Esophagus squamous epithelium (tissue), 5 donors: ENCODE data around the gene RNF7. TPM values are rescaled to one million over a fixed set of nuclear protein-coding genes. Genes with fewer than 3 reads are reported as not detected.
"Not testable (repeated sequence)": the region's sequence is repeated elsewhere in the genome, so short reads cannot be mapped to it uniquely, and the experiment has no call there.

Source experiments
- DNase-seq: peaks from one replicate; lab custom pipeline; 2025; lab: John Stamatoyannopoulos, UW
- H3K27ac ChIP-seq, 4 donors: fragments of 200-600 bp; sonication (generic); one replicate each; pipeline ENCODE4 v1.5.1; 2016 to 2019; ENCODE audit warnings: mild to moderate bottlenecking in 1 of 4
- H3K27me3 ChIP-seq, 4 donors: fragments of 200-600 bp; sonication (generic); 1 replicate in 3 of 4; 2 replicates in 1 of 4; pipeline versions ENCODE4 v1.5.1 to v1.6.0; 2017 to 2021; ENCODE audit warnings: antibody characterized with exemption in 1 of 4
- H3K36me3 ChIP-seq, 3 donors: fragments of 200-600 bp; sonication (generic); one replicate each; pipeline ENCODE4 v1.5.1; 2016 to 2019
- H3K4me1 ChIP-seq, 3 donors: fragments of 200-600 bp; sonication (generic); one replicate each; pipeline ENCODE4 v1.5.1; 2017 to 2019
- H3K4me3 ChIP-seq, 4 donors: fragments of 200-600 bp; sonication (generic); 1 replicate in 3 of 4; 2 replicates in 1 of 4; pipeline ENCODE4 v1.5.1; 2016 to 2019; ENCODE audit warnings: mild to moderate bottlenecking in 2 of 4, moderate library complexity in 1 of 4
- H3K9me3 ChIP-seq, 3 donors: fragments of 200-600 bp; sonication (generic); one replicate each; pipeline ENCODE4 v1.5.1; 2016 to 2019
- CTCF ChIP-seq, 6 experiments: fragments of 450-650 bp in 4 of 6; fragments of 200-600 bp in 2 of 6; sonication (generic) in 2 of 6; IDR thresholded peaks; one replicate each; pipeline ENCODE4 v1.5.1; 2016 to 2019; ENCODE audit warnings: antibody characterized with exemption in 6 of 6, mild to moderate bottlenecking in 4 of 6, moderate library complexity in 4 of 6
- POLR2A ChIP-seq, 4 donors: fragments of 450-650 bp; IDR thresholded peaks; one replicate each; pipeline ENCODE4 v1.6.1; 2017; ENCODE audit warnings: antibody characterized with exemption in 4 of 4, mild to moderate bottlenecking in 4 of 4, moderate library complexity in 3 of 4
- WGBS, 2 donors: methylation state at CpG; one replicate each; pipeline ENCODE4 v1.1.5; 2018; 5-methylcytosine and 5-hydroxymethylcytosine counted together
- intact Hi-C: fragments of 100-400 bp; cut with DNase I; formaldehyde crosslinking; loops from one replicate; pipeline ENCODE4 v1.15.0; 2022
- total RNA-seq, 4 donors: library from RNA; depleted of rRNA; stranded (reverse); fragments of >200 nt; gene quantifications; one replicate each; pipeline ENCODE4 v1.1.0, GENCODE V29; 2016
- donor health status: DM: yes; HTN: yes; CAD: no.

The RNF7 gene
- total RNA-seq, 4 donors from 2014 or later: 54.4 to 103 (median 92.4) TPM

- H3K9me3 ChIP-seq: no peaks in the 10 kb centered on the region
- no peak for TF ChIP-seq CTCF (IDR thresholded peaks at IDR 0.05)
- TF ChIP-seq POLR2A (IDR thresholded peaks at IDR 0.05): no peak
- H3K27ac ChIP-seq: peak overlapping the region in 2 of 4 donors; percentile 97 to 99
- DNase-seq: no peak
- no peaks in the 10 kb centered on the region for H3K27me3 ChIP-seq
- peaks cover 0 to 25% (median 0%) of the 10 kb centered on the region in 3 donors for H3K36me3 ChIP-seq
- peaks cover 0 to 57% (median 27%) of the 10 kb centered on the region in 3 donors for H3K4me1 ChIP-seq
- intact Hi-C loops: no loop called here
- peak overlapping the region in 2 of 4 donors; percentile 85 to 93 for H3K4me3 ChIP-seq
These were observed 2.3 kb downstream of the RNF7 start for GRCh38 chr3:141740349-141740748.

GRCh38 chr3:141743305-141743704 is 5.2 kb downstream of the RNF7 start:
- WGBS, 2 donors: 26 to 53% methylated on average over 1 of the region's 1 CpG
- TF ChIP-seq POLR2A (IDR thresholded peaks at IDR 0.05) (no peak), CTCF (IDR thresholded peaks at IDR 0.05) (no peak)
- H3K27ac ChIP-seq: no peak overlapping the region
- H3K9me3 ChIP-seq: no peaks in the 10 kb centered on the region
- no peak for DNase-seq
- H3K4me3 ChIP-seq: no peak overlapping the region
- H3K36me3 ChIP-seq: peaks cover 0 to 54% (median 6%) of the 10 kb centered on the region in 3 donors
- peaks cover 0 to 50% (median 27%) of the 10 kb centered on the region in 3 donors for H3K4me1 ChIP-seq
- intact Hi-C loops: no loop called here
- H3K27me3 ChIP-seq: no peaks in the 10 kb centered on the region

- Histone ChIP-seq H3K27ac (no peak overlapping the region), H3K4me3 (no peak overlapping the region), H3K27me3 (no peaks in the 10 kb centered on the region), H3K9me3 (no peaks in the 10 kb centered on the region), H3K36me3 (peaks cover 0 to 91% (median 6%) of the 10 kb centered on the region in 3 donors), H3K4me1 (peaks cover 0 to 22% (median 9%) of the 10 kb centered on the region in 3 donors)
- WGBS, 2 donors: 85 to 93% methylated on average over 4 of the region's 4 CpGs
- TF ChIP-seq CTCF (IDR thresholded peaks at IDR 0.05) (no peak), POLR2A (IDR thresholded peaks at IDR 0.05) (no peak)
- DNase-seq: no peak
- intact Hi-C loops: no loop called here
These were observed 8.9 kb downstream of the RNF7 start for GRCh38 chr3:141746962-141747361.

GRCh38 chr3:141753399-141753798 is 15.3 kb downstream of the RNF7 start:
- WGBS, 2 donors: 97 to 100% methylated on average over 2 to 3 of the region's 3 CpGs

GRCh38 chr3:141754032-141754431 is 15.9 kb downstream of the RNF7 start:
- 77 to 80% methylated on average over 1 of the region's 1 CpG for WGBS, 2 donors
- no peaks in the 10 kb centered on the region for H3K9me3 ChIP-seq
- H3K4me3 ChIP-seq: no peak overlapping the region
- H3K27me3 ChIP-seq: no peaks in the 10 kb centered on the region
- TF ChIP-seq CTCF (IDR thresholded peaks at IDR 0.05) (no peak), POLR2A (IDR thresholded peaks at IDR 0.05) (no peak)
- H3K27ac ChIP-seq: no peak overlapping the region
- no peak for DNase-seq
- no peaks in the 10 kb centered on the region for H3K4me1 ChIP-seq
- peaks cover 0 to 40% (median 0%) of the 10 kb centered on the region in 3 donors for H3K36me3 ChIP-seq
- intact Hi-C loops: no loop called here

More at GRCh38 chr3:141753399-141753798, 15.3 kb downstream of the RNF7 start:
- H3K27me3 ChIP-seq: no peaks in the 10 kb centered on the region
- H3K9me3 ChIP-seq: no peaks in the 10 kb centered on the region
- DNase-seq: no peak
- peaks cover 0 to 46% (median 0%) of the 10 kb centered on the region in 3 donors for H3K36me3 ChIP-seq
- intact Hi-C loops: no loop called here
- H3K4me1 ChIP-seq: no peaks in the 10 kb centered on the region
- no peak for TF ChIP-seq POLR2A (IDR thresholded peaks at IDR 0.05)
- TF ChIP-seq CTCF (IDR thresholded peaks at IDR 0.05): no peak
- H3K27ac ChIP-seq: no peak overlapping the region
- no peak overlapping the region for H3K4me3 ChIP-seq

GRCh38 chr3:141762552-141762951 is 24.5 kb downstream of the RNF7 start:
- DNase-seq, intact Hi-C loops: not testable (repeated sequence)
- WGBS, 2 donors: 72 to 85% methylated on average over 4 to 10 of the region's 19 CpGs

More at GRCh38 chr3:141762552-141762951, 24.5 kb downstream of the RNF7 start:
- H3K27me3 ChIP-seq, H3K36me3 ChIP-seq, H3K9me3 ChIP-seq, H3K4me3 ChIP-seq, H3K4me1 ChIP-seq, H3K27ac ChIP-seq: not testable (repeated sequence)
